ENCODE results near the gene PCDHB12. TPM values are rescaled to one million over a fixed set of nuclear protein-coding genes. Genes with fewer than 3 reads are reported as not detected.
"Not testable (repeated sequence)": the region's sequence is repeated elsewhere in the genome, so short reads cannot be mapped to it uniquely, and the experiment has no call there.

Gene PCDHB12
- total and polyA plus RNA-seq, 2 of the 13 experiments (the other 11 are each of a cell fraction or from before 2014, with no cell fraction given): 0.03 to 0.04 TPM

DNA sequence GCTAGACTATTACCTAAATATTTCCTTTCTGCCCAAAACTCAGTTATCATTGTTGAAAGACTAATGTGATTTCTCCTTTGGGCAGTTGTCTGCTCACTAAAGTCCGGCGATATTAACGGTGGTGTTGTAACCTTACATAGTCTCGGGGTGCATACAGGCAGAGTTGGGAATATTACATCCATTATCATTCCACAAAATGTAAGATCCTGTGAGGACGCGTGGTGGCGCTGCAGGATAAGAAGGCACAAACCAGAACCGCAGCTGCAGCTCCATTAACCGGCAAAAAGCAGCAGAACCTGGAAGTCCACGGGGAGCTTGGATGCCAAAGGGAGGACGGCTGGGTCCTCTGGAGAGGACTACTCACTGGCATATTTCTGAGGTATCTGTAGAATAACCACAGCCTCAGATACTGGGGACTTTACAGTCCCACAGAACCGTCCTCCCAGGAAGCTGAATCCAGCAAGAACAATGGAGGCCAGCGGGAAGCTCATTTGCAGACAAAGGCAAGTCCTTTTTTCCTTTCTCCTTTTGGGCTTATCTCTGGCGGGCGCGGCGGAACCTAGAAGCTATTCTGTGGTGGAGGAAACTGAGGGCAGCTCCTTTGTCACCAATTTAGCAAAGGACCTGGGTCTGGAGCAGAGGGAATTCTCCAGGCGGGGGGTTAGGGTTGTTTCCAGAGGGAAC is 5.3 kb downstream of the PCDHB12 start, which contains the start of gene PCDHB13:
Gene PCDHB13 (plus strand): TSS at position 264 of the 684 bp plus-strand sequence. CDS start 205 bp downstream, at position 469.
- 0 out of 2 replicates have a peak within 1 kb of the TSS, but pooled peaks have one; percentile 23 for H3K4me2 ChIP-seq (ENCODE audit: low read depth, low read length)
- H3K9me3 ChIP-seq (ENCODE audit: low read length); H3K4me1 ChIP-seq (ENCODE audit: insufficient read depth, low read length); H3K36me3 ChIP-seq (replicated peaks in 1 of 2; ENCODE audit: control insufficient read depth in 1 of 2, insufficient read depth in 2 of 2, low read length in 2 of 2); H3K27ac ChIP-seq (ENCODE audit: extremely low read length, insufficient read depth, low read length); H3K79me2 ChIP-seq (ENCODE audit: insufficient read depth, low read length); intact Hi-C loops (cut with micrococcal nuclease; ENCODE audit: unreplicated experiment); H4K20me1 ChIP-seq (ENCODE audit: insufficient read depth, low read length); in situ Hi-C loops (cut with HindIII; ENCODE audit: extremely low pct_ligation_motif_present, low pct_unique_long_range_greater_than_20kb); H2AFZ ChIP-seq (ENCODE audit: low read length); POLR2A ChIA-PET; H3K27me3 ChIP-seq (ENCODE audit: control insufficient read depth in 1 of 2, insufficient read depth in 2 of 2, low read length in 2 of 2); H3K9ac ChIP-seq (ENCODE audit: insufficient read depth, low read depth, low read length); H3K4me3 ChIP-seq (replicated peaks in 1 of 3; ENCODE audit: insufficient read depth in 1 of 3, low read depth in 2 of 3, low read length in 3 of 3); CTCF ChIA-PET (ENCODE audit: low intra/inter-chr PET ratio, low total read pairs): not testable (repeated sequence)
- ATAC-seq (peak; percentile 96), DNase-seq (ENCODE audit: low spot score) (peak; percentile 68), FAIRE-seq (peak; percentile 76)
- WGBS (ENCODE audit: low lambda C conversion rate): 0% methylated on average over 12 of the region's 18 CpGs
- TF ChIP-seq RAD21 (CRISPR knock-in tag; IDR thresholded peaks at IDR 0.05) (peak; percentile 59), ZNF263 (CRISPR knock-in tag; IDR thresholded peaks at IDR 0.05) (peak; percentile 69), HMGXB4 (CRISPR knock-in tag; IDR thresholded peaks at IDR 0.05; ENCODE audit: borderline replicate concordance in 1 of 2, low read depth in 1 of 2) (peak; percentile 28 to 67; a peak in 1 of 4 replicates), SMC3 (IDR thresholded peaks at IDR 0.05; ENCODE audit: low read length) (peak; percentile 52), STAG1 (CRISPR knock-in tag; IDR thresholded peaks at IDR 0.05) (peak; percentile 70)
- TF ChIP-seq, protein P1, sequence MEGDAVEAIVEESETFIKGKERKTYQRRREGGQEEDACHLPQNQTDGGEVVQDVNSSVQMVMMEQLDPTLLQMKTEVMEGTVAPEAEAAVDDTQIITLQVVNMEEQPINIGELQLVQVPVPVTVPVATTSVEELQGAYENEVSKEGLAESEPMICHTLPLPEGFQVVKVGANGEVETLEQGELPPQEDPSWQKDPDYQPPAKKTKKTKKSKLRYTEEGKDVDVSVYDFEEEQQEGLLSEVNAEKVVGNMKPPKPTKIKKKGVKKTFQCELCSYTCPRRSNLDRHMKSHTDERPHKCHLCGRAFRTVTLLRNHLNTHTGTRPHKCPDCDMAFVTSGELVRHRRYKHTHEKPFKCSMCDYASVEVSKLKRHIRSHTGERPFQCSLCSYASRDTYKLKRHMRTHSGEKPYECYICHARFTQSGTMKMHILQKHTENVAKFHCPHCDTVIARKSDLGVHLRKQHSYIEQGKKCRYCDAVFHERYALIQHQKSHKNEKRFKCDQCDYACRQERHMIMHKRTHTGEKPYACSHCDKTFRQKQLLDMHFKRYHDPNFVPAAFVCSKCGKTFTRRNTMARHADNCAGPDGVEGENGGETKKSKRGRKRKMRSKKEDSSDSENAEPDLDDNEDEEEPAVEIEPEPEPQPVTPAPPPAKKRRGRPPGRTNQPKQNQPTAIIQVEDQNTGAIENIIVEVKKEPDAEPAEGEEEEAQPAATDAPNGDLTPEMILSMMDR (CRISPR knock-in tag; IDR thresholded peaks at IDR 0.05): peak; percentile 71
- TF ChIP-seq, protein P2, sequence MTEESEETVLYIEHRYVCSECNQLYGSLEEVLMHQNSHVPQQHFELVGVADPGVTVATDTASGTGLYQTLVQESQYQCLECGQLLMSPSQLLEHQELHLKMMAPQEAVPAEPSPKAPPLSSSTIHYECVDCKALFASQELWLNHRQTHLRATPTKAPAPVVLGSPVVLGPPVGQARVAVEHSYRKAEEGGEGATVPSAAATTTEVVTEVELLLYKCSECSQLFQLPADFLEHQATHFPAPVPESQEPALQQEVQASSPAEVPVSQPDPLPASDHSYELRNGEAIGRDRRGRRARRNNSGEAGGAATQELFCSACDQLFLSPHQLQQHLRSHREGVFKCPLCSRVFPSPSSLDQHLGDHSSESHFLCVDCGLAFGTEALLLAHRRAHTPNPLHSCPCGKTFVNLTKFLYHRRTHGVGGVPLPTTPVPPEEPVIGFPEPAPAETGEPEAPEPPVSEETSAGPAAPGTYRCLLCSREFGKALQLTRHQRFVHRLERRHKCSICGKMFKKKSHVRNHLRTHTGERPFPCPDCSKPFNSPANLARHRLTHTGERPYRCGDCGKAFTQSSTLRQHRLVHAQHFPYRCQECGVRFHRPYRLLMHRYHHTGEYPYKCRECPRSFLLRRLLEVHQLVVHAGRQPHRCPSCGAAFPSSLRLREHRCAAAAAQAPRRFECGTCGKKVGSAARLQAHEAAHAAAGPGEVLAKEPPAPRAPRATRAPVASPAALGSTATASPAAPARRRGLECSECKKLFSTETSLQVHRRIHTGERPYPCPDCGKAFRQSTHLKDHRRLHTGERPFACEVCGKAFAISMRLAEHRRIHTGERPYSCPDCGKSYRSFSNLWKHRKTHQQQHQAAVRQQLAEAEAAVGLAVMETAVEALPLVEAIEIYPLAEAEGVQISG (CRISPR knock-in tag; IDR thresholded peaks at IDR 0.05): peak; percentile 51
- TSS peak; percentile 59 for BruUV-seq (replicated peaks)

GRCh38 chr5:141214583-141214982 is 6.1 kb downstream of the PCDHB12 start:
- DNase-seq (ENCODE audit: low spot score); H3K27ac ChIP-seq (ENCODE audit: extremely low read length, insufficient read depth, low read length); H3K9ac ChIP-seq (ENCODE audit: insufficient read depth, low read depth, low read length); FAIRE-seq; H4K20me1 ChIP-seq (ENCODE audit: insufficient read depth, low read length); POLR2A ChIA-PET; H3K27me3 ChIP-seq (ENCODE audit: control insufficient read depth in 1 of 2, insufficient read depth in 2 of 2, low read length in 2 of 2); H3K79me2 ChIP-seq (ENCODE audit: insufficient read depth, low read length); H3K4me3 ChIP-seq (replicated peaks in 1 of 3; ENCODE audit: insufficient read depth in 1 of 3, low read depth in 2 of 3, low read length in 3 of 3); intact Hi-C loops (cut with micrococcal nuclease; ENCODE audit: unreplicated experiment); H3K9me3 ChIP-seq (ENCODE audit: low read length); H3K4me1 ChIP-seq (ENCODE audit: insufficient read depth, low read length); in situ Hi-C loops (cut with HindIII; ENCODE audit: extremely low pct_ligation_motif_present, low pct_unique_long_range_greater_than_20kb); CTCF ChIA-PET (ENCODE audit: low intra/inter-chr PET ratio, low total read pairs); BruUV-seq (replicated peaks); H3K4me2 ChIP-seq (ENCODE audit: low read depth, low read length); H3K36me3 ChIP-seq (replicated peaks in 1 of 2; ENCODE audit: control insufficient read depth in 1 of 2, insufficient read depth in 2 of 2, low read length in 2 of 2); H2AFZ ChIP-seq (ENCODE audit: low read length): not testable (repeated sequence)
- WGBS (ENCODE audit: low lambda C conversion rate): 65% methylated on average over 12 of the region's 12 CpGs
- ATAC-seq: peak; percentile 49
